GM18505 (cell line): ENCODE data around the gene ZNF385A.
A peak's percentile ranks its signal among the peaks of the same experiment; 100 is the strongest.

Experiments
- ATAC-seq: cut with Tn5 transposase; IDR thresholded peaks from one replicate; pipeline ENCODE4 v1.9.1; 2021; ENCODE audit not compliant: unreplicated experiment
- POLR2A ChIP-seq: IDR thresholded peaks from 4 replicates; pipeline ENCODE4 v1.6.1; 2011; ENCODE audit warnings: borderline replicate concordance; ENCODE audit not compliant: insufficient read depth, insufficient read length; ENCODE audit errors: extremely low read depth

Gene ZNF385A

GRCh38 chr12:54383041-54383609 is 1.4 kb downstream of the ZNF385A start:
- TF ChIP-seq POLR2A: no peak
- ATAC-seq: no peak

- no peak for ATAC-seq
- TF ChIP-seq POLR2A: no peak
Measured at GRCh38 chr12:54381136-54381535, 3.4 kb downstream of the ZNF385A start.

DNA sequence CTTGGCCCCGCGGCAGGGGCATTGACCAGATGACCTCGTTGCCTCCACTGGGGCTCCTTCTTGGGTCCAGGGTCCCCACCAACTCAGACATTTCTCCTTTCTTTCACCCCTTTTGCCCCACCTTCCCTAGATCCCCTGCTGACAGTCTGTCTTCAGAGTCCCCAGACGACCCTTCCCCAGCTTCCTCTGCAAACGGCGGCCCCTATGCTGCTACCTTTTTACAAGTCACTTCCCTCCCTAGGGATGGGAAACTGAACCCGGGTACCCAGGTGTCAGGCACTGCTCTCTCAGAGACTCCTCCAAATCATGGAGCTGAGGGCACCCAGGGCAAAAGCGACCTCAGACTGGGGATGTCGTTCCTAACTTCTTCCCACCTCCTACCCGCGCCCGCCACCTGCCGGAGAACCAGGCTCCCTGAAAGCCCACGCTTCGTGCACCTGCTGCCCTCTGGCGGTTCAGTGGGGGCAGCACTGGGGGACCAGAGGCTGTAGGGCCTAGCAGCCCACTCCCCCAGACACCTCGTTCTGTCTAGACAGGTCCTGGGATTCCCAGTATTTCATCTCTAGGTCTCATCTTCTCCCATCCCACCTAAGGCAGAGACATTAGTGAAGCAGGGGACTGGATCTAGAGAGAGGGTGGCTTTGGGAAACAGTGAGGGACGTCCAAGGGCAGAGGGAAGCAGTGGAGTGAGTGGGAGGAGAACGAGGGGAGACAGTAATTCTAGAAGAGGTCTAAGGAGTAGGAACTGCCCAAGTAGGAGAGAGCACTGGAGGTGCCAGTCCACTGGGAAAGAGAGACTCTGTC is 4.9 kb downstream of the ZNF385A start:
- no peak for TF ChIP-seq POLR2A
- ATAC-seq: peak; percentile 71

- no peak for ATAC-seq
- no peak for TF ChIP-seq POLR2A
Measured at GRCh38 chr12:54378796-54379397, 5.6 kb downstream of the ZNF385A start.

DNA sequence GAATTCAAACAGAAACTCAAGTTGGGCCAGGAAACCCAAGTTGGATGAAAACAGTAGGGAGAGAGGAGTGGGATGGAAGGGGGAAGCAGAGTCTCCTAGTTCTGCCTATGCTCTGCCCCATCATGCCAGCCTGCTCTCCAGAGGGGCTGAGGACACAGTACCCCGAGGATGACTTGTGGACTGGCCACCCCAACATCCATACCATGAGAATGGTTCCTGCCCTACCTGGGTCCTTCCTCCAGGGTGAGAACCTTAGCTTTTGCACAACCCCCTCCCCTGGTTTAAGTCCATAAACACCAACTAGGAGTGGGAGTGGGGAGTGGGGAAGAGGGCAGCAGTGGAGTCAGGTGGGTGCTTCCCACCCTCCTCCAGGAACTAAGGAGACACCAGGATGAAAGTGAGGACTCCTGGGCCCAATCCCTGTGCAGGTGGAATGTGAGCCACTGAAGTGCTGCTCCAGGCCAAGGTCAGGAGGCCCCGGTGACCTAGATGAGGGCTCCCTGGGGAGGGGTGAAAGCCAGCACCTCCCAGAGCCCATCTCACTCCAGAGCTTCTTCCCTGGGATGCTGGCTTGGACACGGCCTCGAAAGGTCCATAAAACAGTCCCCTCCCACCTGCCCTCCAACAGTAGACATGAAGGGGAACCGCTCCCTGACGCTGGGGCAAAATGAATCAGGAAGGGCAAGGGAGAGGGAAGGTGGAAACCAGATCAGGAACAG is 6.6 kb downstream of the ZNF385A start:
- no peak for TF ChIP-seq POLR2A
- ATAC-seq: no peak

DNA sequence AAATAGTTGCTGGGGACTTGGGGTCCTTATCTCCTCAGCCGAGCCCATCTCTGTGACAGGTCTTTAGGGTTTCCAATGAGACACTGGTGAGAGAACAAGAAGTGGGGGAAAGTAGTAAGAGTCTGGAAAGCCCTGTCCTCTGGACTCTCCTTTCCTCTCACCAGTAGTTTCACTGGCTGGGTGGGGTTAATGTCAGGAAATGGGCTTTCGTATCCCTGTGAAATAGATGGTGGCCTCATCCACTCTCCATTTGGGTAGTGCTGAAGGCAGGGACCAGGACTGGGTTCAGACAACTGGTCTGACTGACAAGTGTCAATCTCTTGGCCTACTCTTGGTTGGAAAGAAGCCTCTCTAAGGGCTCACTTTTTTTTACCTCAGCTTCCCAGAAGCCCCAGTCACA is 7.5 kb downstream of the ZNF385A start:
- no peak for TF ChIP-seq POLR2A
- no peak for ATAC-seq

- TF ChIP-seq POLR2A: no peak
- no peak for ATAC-seq
Measured at GRCh38 chr12:54376596-54376995, 7.9 kb downstream of the ZNF385A start.

- no peak for ATAC-seq
- no peak for TF ChIP-seq POLR2A
Measured at GRCh38 chr12:54375259-54375579, 9.3 kb downstream of the ZNF385A start.

DNA sequence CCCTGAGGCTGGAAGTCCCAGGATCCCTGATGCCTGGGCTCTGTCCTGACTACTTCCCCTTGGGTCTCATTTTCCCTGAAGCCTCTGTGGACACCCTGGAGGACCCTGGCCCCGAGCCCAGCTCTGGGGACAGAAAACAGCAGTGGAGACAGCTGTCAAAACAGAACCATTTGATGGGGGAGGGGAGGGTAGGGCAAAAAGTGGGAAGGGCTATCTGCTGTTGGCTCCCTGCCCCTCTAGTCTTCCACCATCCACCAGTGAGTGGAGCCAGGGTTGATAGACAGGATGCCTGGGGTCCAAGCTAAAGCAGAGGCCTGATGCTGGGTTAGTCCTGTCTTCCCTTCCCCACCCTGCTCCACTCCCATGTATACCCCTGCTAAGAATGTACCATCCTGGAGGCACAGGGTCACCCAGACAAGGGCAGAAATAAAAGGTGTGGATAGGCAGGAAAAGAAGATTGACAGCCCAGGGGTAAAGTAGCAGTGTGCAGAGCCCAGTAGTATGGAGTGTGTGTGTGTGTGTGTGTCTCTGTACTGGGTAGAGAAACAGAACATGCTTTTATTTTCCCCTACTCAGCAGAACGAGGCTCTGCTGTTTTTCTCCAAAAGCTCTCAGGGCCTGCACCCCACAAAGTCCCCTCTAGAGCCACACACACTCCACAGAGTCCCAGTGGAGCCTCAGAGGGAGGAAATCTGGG is 9.8 kb downstream of the ZNF385A start:
- no peak for TF ChIP-seq POLR2A
- no peak for ATAC-seq

DNA sequence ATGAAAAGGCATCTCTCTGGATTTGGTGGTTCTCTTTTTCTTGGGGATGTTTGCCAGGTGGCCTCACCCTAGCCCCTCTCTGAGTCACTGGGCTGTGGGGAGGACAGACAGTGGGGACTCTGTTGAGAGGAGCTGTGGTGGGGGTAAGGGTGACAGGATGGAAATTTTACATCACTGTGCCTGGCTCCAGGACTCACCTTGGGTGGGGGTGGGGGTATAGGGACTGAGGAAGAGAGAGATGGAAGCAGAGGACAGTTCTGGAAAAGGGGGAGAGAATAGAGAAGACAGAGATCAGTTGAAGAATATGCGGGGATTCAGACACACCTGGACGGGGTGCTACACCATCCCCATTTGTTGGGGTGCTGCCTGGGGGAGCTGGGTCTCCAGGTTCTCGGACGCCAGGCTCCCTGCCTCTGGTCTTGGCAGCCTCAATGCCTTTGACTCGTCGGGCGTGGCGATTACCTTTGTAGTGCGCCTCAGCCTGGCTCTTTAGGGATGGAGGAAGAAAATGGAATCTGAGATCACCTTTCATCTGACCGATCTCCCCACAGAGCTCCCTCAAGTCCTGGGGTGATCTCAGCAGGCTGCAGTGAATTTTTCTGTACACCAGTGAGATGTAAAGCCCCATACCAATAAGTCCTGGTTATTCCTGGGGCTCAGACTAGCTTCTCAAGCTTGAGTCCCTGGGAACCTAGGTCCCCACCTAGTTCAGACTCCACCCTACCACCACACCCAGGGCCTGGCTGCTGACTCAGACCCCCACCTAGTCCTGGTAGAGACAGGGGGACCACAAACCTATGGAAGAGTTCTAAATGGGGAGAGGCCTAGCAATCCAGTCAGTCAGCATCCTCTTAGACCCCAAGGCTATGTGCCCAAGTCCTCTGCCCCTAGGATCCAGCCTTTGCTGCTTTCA is 10.6 kb downstream of the ZNF385A start:
- ATAC-seq: no peak
- TF ChIP-seq POLR2A: no peak

DNA sequence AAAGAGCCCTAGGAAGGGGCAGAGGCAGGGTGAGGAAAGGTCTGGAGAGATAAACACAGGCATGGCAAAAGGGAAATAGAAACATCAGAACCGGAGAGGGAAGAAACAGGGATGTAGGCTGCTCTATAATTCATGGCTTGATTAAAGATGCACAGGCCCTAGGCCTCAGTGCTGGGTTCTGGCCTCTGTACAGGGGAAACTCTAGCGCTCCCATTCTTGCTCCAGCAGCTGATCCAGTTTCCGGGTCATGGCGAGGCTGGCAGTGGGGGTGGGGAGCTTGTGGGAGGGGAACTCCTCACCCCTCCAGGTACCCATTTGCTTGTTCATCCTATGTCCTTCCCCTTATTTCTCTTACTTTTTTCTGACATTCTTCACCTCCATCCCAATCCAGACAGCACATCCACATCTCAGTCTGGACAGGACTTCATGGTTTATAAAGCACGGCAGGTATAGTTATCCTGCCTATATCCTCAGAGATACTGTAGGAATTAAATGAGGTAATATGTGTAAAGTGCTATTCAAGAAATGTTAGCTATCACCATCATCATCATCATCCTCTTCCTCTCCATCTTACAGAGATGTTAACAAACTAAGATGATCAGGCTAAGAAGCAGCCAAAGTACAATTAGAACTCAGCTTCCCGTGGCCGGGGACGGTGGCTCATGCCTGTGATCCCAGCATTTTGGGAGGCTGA is 12.3 kb downstream of the ZNF385A start:
- ATAC-seq: no peak
- no peak for TF ChIP-seq POLR2A
